Gastrocnemius medialis (tissue), 4 donors: ENCODE results near the gene CTBP2. TPM values are rescaled to one million over a fixed set of nuclear protein-coding genes. Genes with fewer than 3 reads are reported as not detected.

Experiments used
- ATAC-seq, 2 donors: fragments of 150-250 bp; one replicate each; pipeline ENCODE4 v1.9.1; 2016
- DNase-seq, 2 donors: peaks; one replicate each; pipeline ENCODE4 v3.0.0-alpha.2; 2019
- H3K27ac ChIP-seq, 4 donors: fragments of 200-600 bp; sonication (generic); 1 replicate in 1 of 4; 2 replicates in 3 of 4; pipeline ENCODE4 v1.5.1; 2016 to 2018; ENCODE audit warnings: mild to moderate bottlenecking in 2 of 4, moderate library complexity in 1 of 4
- H3K27me3 ChIP-seq, 3 donors: fragments of 200-600 bp; sonication (generic) in 2 of 3; 1 replicate in 1 of 3; 2 replicates in 2 of 3; pipeline versions ENCODE4 v1.5.1 to v1.6.0; 2016 to 2019; ENCODE audit warnings: mild to moderate bottlenecking in 1 of 3, moderate library complexity in 1 of 3
- H3K36me3 ChIP-seq, 2 donors: fragments of 200-600 bp; sonication (generic) in 1 of 2; one replicate each; pipeline ENCODE4 v1.5.1; 2017 to 2018
- H3K4me1 ChIP-seq, 2 donors: fragments of 200-600 bp; sonication (generic) in 1 of 2; one replicate each; pipeline ENCODE4 v1.5.1; 2016 to 2017; ENCODE audit warnings: mild to moderate bottlenecking in 2 of 2
- H3K4me3 ChIP-seq, 4 donors: fragments of 200-600 bp; sonication (generic) in 3 of 4; 1 replicate in 1 of 4; 2 replicates in 3 of 4; pipeline ENCODE4 v1.5.1; 2016 to 2019; ENCODE audit warnings: mild to moderate bottlenecking in 2 of 4
- H3K9me3 ChIP-seq, 3 donors: fragments of 200-600 bp; sonication (generic) in 2 of 3; 1 replicate in 1 of 3; 2 replicates in 2 of 3; pipeline ENCODE4 v1.5.1; 2016 to 2019
- CTCF ChIP-seq, 5 experiments: fragments of 450-650 bp in 3 of 5; fragments of 200-600 bp in 2 of 5; sonication (generic) in 2 of 5; IDR thresholded peaks in 4 of 5; conservative IDR thresholded peaks in 1 of 5; 1 replicate in 4 of 5; 2 replicates in 1 of 5; pipeline ENCODE4 v1.5.1; 2016 to 2019; ENCODE audit warnings: antibody characterized with exemption in 5 of 5, mild to moderate bottlenecking in 3 of 5, moderate library complexity in 3 of 5
- POLR2A ChIP-seq, 2 donors: fragments of 450-650 bp; IDR thresholded peaks; one replicate each; pipeline ENCODE4 v1.6.1; 2017; ENCODE audit warnings: antibody characterized with exemption in 2 of 2, mild to moderate bottlenecking in 2 of 2, moderate library complexity in 2 of 2
- in situ Hi-C, 4 donors: fragments of 200-750 bp; cut with MboI; loops; one replicate each; pipeline versions ENCODE4 v1.15.0 to v1.8.0; 2017; ENCODE audit warnings: low sequenced_read_pairs in 4 of 4
- intact Hi-C: fragments of 100-400 bp; cut with DNase I; formaldehyde crosslinking; loops from one replicate; pipeline ENCODE4 v1.15.1; 2023; ENCODE audit warnings: low total_unique reads
- total RNA-seq, 4 donors: library from RNA; depleted of rRNA; stranded (reverse); fragments of >200 nt; gene quantifications; one replicate each; pipeline versions ENCODE4 v1.1.0 to v1.2.3, GENCODE V29; 2016

CTBP2 gene
- total RNA-seq, 4 donors from 2014 or later = 13.9 to 36.7 (median 21.1) TPM

GRCh38 chr10:124957404-124957947 is 202.9 kb downstream of the CTBP2 start:
- TF ChIP-seq CTCF (IDR thresholded peaks at IDR 0.05 in 4 of 5, conservative IDR thresholded peaks at IDR 0.05 in 1 of 5) = no peak
- TF ChIP-seq POLR2A (IDR thresholded peaks at IDR 0.05) = no peak
- Histone ChIP-seq H3K4me3 (no peak overlapping the region), H3K9me3 (no peaks in the 10 kb centered on the region), H3K36me3 (no peaks in the 10 kb centered on the region), H3K4me1 (peaks cover 73 to 87% of the 10 kb centered on the region in 2 donors), H3K27ac (peak overlapping the region; percentile 6 to 60 (median 46)), H3K27me3 (no peaks in the 10 kb centered on the region)
- no peak for ATAC-seq
- DNase-seq = no peak
- intact Hi-C loops (no loop called here), in situ Hi-C loops (no loop called here)

- in situ Hi-C loops = no loop called here
- Histone ChIP-seq H3K27me3 (no peaks in the 10 kb centered on the region), H3K4me3 (no peak overlapping the region), H3K36me3 (no peaks in the 10 kb centered on the region), H3K4me1 (peaks cover 68 to 87% of the 10 kb centered on the region in 2 donors), H3K27ac (peak overlapping the region; percentile 44 to 60 (median 48)), H3K9me3 (no peaks in the 10 kb centered on the region)
- peak; percentile 37 to 40 for ATAC-seq
- intact Hi-C loops = no loop called here
- TF ChIP-seq POLR2A (IDR thresholded peaks at IDR 0.05) (no peak), CTCF (IDR thresholded peaks at IDR 0.05 in 4 of 5, conservative IDR thresholded peaks at IDR 0.05 in 1 of 5) (no peak)
- DNase-seq = no peak
These were observed 203.6 kb downstream of the CTBP2 start for GRCh38 chr10:124956764-124957163.

GRCh38 chr10:124955868-124956267 is 204.5 kb downstream of the CTBP2 start:
- DNase-seq (no peak), ATAC-seq (no peak)
- Histone ChIP-seq H3K4me1 (peaks cover 68 to 79% of the 10 kb centered on the region in 2 donors), H3K9me3 (no peaks in the 10 kb centered on the region), H3K27ac (peak overlapping the region; percentile 44 to 60 (median 48)), H3K27me3 (no peaks in the 10 kb centered on the region), H3K4me3 (no peak overlapping the region), H3K36me3 (no peaks in the 10 kb centered on the region)
- intact Hi-C loops (no loop called here), in situ Hi-C loops (no loop called here)
- TF ChIP-seq CTCF (IDR thresholded peaks at IDR 0.05 in 4 of 5, conservative IDR thresholded peaks at IDR 0.05 in 1 of 5) (no peak), POLR2A (IDR thresholded peaks at IDR 0.05) (no peak)

- H3K9me3 ChIP-seq = no peaks in the 10 kb centered on the region
- H3K27ac ChIP-seq = peak overlapping the region; percentile 44 to 60 (median 48)
- no peak overlapping the region for H3K4me3 ChIP-seq
- H3K27me3 ChIP-seq = no peaks in the 10 kb centered on the region
- ATAC-seq (peak; percentile 42 to 50), DNase-seq (no peak)
- H3K36me3 ChIP-seq = no peaks in the 10 kb centered on the region
- in situ Hi-C loops (no loop called here), intact Hi-C loops (no loop called here)
- H3K4me1 ChIP-seq = peaks cover 74 to 80% of the 10 kb centered on the region in 2 donors
- TF ChIP-seq POLR2A (IDR thresholded peaks at IDR 0.05) = no peak
- TF ChIP-seq CTCF (IDR thresholded peaks at IDR 0.05 in 4 of 5, conservative IDR thresholded peaks at IDR 0.05 in 1 of 5) = no peak
These were observed 205.1 kb downstream of the CTBP2 start for GRCh38 chr10:124955243-124955642.

GRCh38 chr10:124953421-124953820 is 206.9 kb downstream of the CTBP2 start:
- Histone ChIP-seq H3K4me1 (peaks cover 68 to 76% of the 10 kb centered on the region in 2 donors), H3K27me3 (no peaks in the 10 kb centered on the region), H3K4me3 (no peak overlapping the region), H3K27ac (peak overlapping the region in 1 of 4 donors; percentile 13), H3K9me3 (no peaks in the 10 kb centered on the region), H3K36me3 (no peaks in the 10 kb centered on the region)
- in situ Hi-C loops (no loop called here), intact Hi-C loops (no loop called here)
- no peak for TF ChIP-seq CTCF (IDR thresholded peaks at IDR 0.05 in 4 of 5, conservative IDR thresholded peaks at IDR 0.05 in 1 of 5)
- no peak for TF ChIP-seq POLR2A (IDR thresholded peaks at IDR 0.05)
- ATAC-seq (no peak), DNase-seq (no peak)
